ENCODE measurements around the gene ZBTB7C. TPM values are rescaled to one million over a fixed set of nuclear protein-coding genes. Genes with fewer than 3 reads are reported as not detected.

Gene ZBTB7C
- total RNA-seq, 1 experiment from 2014 or later = 0.33 TPM

GRCh38 chr18:47978141-47978540 is 431.0 kb downstream of the ZBTB7C start:
- no peak overlapping the region for H2AFZ ChIP-seq (ENCODE audit: low read length)
- H3K4me2 ChIP-seq (ENCODE audit: insufficient read depth, insufficient read length, low read length) = no peak overlapping the region
- H3K4ac ChIP-seq (ENCODE audit: low read depth, low read length) = no peak overlapping the region
- H3K23ac ChIP-seq (ENCODE audit: insufficient read length, low read depth, low read length) = no peak overlapping the region
- peaks cover 0 to under 1% (median 0%) of the 10 kb centered on the region in 3 experiments; a peak in 2 of 7 replicates for H3K36me3 Mint-ChIP-seq (ENCODE audit: insufficient read depth in 1 of 3, low read depth in 3 of 3)
- H2BK15ac ChIP-seq (ENCODE audit: low read depth, low read length) = no peak overlapping the region
- H3K4me3 Mint-ChIP-seq = no peak overlapping the region
- no peak overlapping the region for H2BK12ac ChIP-seq (ENCODE audit: insufficient read length, low read depth, low read length)
- H3K27ac Mint-ChIP-seq = no peak overlapping the region
- no peak overlapping the region for H3K56ac ChIP-seq (ENCODE audit: insufficient read length, low read depth, low read length)
- H3K9ac ChIP-seq (ENCODE audit: extremely low read depth, insufficient read length, low read length) = no peak overlapping the region
- H3K79me2 ChIP-seq (ENCODE audit: insufficient read depth, low read length) = no peaks in the 10 kb centered on the region
- no peak overlapping the region for H3K14ac ChIP-seq (ENCODE audit: insufficient read depth, low read length)
- H4K20me1 ChIP-seq (ENCODE audit: control insufficient read depth, insufficient read depth, insufficient read length) = no peaks in the 10 kb centered on the region
- no peak for TF ChIP-seq CTCF (conservative IDR thresholded peaks at IDR 0.05)
- peaks cover 6% of the 10 kb centered on the region; the same call in 1 of the 2 replicates for H3K4me1 ChIP-seq (ENCODE audit: insufficient read depth, low read length)
- H3K27me3 ChIP-seq (ENCODE audit: insufficient read depth, low read length) = no peaks in the 10 kb centered on the region
- no peaks in the 10 kb centered on the region; a peak in 2 of 5 replicates for H3K9me3 Mint-ChIP-seq
- H4K5ac ChIP-seq (ENCODE audit: insufficient read length, low read depth, low read length) = no peak overlapping the region
- H3T11ph ChIP-seq (ENCODE audit: low read length) = no peak overlapping the region
- H3K27ac ChIP-seq (ENCODE audit: insufficient read length, low read depth, low read length) = no peak overlapping the region
- H4K91ac ChIP-seq (ENCODE audit: insufficient read length, low read depth, low read length) = no peak overlapping the region
- H3K18ac ChIP-seq (ENCODE audit: insufficient read length, low read depth, low read length) = no peak overlapping the region
- no peaks in the 10 kb centered on the region for H3K79me1 ChIP-seq (ENCODE audit: insufficient read depth, low read depth, low read length, poor library complexity, severe bottlenecking)
- no peak for DNase-seq
- H3K23me2 ChIP-seq (ENCODE audit: insufficient read length, low read depth, low read length, poor library complexity, severe bottlenecking) = no peaks in the 10 kb centered on the region
- H3K27me3 Mint-ChIP-seq (ENCODE audit: low read depth) = peaks cover 2% of the 10 kb centered on the region
- no peak overlapping the region for H2AK5ac ChIP-seq (ENCODE audit: insufficient read length, low read length)
- H2BK5ac ChIP-seq (ENCODE audit: insufficient read length, low read length) = no peak overlapping the region
- H3K9me3 ChIP-seq (ENCODE audit: control insufficient read depth, low read depth, low read length) = no peaks in the 10 kb centered on the region
- peaks cover 68 to 75% of the 10 kb centered on the region in 2 experiments for H3K4me1 Mint-ChIP-seq
- no peak overlapping the region for H2BK120ac ChIP-seq (ENCODE audit: low read depth, low read length, poor library complexity, severe bottlenecking)
- no CpG with 5 or more reads among the region's 2 CpGs for WGBS (ENCODE audit: extremely low coverage, insufficient read length, low lambda C conversion rate)
- no peak overlapping the region for H2BK20ac ChIP-seq (ENCODE audit: low read depth, low read length, poor library complexity, severe bottlenecking)
- no peak overlapping the region for H4K8ac ChIP-seq (replicated peaks; ENCODE audit: insufficient read length, low read depth, low read length)

Other genes with a start within 250 kb of the ZBTB7C start
- 14.4 and 15.8 TPM in 2 replicates for gene CTIF, start 129.6 kb upstream of the ZBTB7C start, total RNA-seq (2021)

All from H9 (cell line).